ENCODE data around the gene HOXB1.

HOXB1 gene

DNA sequence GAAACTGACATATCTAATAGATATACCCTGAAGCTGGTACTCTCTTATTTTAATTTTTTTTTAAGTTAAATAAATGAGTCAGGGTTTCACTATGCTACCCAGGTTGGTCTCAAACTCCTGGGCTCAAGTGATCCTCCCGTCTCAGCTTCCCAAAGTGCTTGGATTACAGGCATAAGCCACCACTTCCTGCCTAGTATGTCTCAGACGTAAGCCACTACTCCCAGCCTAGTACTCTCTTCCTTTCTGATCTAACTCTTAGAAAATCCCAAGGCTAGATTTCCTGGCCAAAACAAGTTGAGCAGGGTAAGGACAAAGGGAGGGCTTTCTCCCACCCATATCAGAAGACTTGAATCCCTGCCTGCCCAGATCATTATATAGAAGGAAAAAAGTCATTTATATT is 33.7 kb downstream of the HOXB1 start:
- peaks cover 3% of the 10 kb centered on the region for H3K4me1 ChIP-seq
- H3K36me3 ChIP-seq (ENCODE audit: control insufficient read depth, insufficient read depth, low read length) = no peaks in the 10 kb centered on the region
- no peak overlapping the region for H3K27ac ChIP-seq
- H3K9me3 ChIP-seq (ENCODE audit: control insufficient read depth, low read length) = no peaks in the 10 kb centered on the region
- TF ChIP-seq, protein P1, sequence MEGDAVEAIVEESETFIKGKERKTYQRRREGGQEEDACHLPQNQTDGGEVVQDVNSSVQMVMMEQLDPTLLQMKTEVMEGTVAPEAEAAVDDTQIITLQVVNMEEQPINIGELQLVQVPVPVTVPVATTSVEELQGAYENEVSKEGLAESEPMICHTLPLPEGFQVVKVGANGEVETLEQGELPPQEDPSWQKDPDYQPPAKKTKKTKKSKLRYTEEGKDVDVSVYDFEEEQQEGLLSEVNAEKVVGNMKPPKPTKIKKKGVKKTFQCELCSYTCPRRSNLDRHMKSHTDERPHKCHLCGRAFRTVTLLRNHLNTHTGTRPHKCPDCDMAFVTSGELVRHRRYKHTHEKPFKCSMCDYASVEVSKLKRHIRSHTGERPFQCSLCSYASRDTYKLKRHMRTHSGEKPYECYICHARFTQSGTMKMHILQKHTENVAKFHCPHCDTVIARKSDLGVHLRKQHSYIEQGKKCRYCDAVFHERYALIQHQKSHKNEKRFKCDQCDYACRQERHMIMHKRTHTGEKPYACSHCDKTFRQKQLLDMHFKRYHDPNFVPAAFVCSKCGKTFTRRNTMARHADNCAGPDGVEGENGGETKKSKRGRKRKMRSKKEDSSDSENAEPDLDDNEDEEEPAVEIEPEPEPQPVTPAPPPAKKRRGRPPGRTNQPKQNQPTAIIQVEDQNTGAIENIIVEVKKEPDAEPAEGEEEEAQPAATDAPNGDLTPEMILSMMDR (IDR thresholded peaks at IDR 0.05) = no peak
- H3K4me2 ChIP-seq (ENCODE audit: low read length) = no peak overlapping the region
- H3K79me2 ChIP-seq = no peaks in the 10 kb centered on the region
- H3K9ac ChIP-seq = no peak overlapping the region
- H2AFZ ChIP-seq = no peak overlapping the region
- H3K4me3 ChIP-seq (ENCODE audit: low read depth, low read length) = no peak overlapping the region
- no peaks in the 10 kb centered on the region for H3K27me3 ChIP-seq (ENCODE audit: control insufficient read depth, insufficient read depth, low read length)

DNA sequence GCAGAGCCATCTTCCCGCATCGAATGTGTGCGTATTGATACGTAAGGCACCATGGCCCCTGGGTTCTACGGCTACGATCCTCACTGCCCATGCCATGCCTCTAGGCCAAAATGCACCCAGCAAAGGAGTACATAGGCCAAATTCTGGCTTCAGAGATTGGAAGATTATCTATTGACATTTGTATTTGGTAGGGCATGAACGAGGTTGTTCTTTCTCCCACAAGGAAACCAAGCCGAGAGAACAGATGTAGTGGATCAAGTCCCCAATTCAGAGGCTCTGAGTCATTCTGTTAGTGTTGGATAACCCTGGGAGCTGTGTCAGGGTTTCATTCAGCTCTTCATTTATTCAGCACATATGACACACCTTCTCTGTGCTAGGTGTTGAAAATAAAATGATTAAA is 36.5 kb downstream of the HOXB1 start:
- H3K27ac ChIP-seq = no peak overlapping the region
- H3K4me1 ChIP-seq = peaks cover 3% of the 10 kb centered on the region
- no peaks in the 10 kb centered on the region for H3K36me3 ChIP-seq (ENCODE audit: control insufficient read depth, insufficient read depth, low read length)
- no peaks in the 10 kb centered on the region for H3K9me3 ChIP-seq (ENCODE audit: control insufficient read depth, low read length)
- TF ChIP-seq, protein P1 (IDR thresholded peaks at IDR 0.05) = no peak
- H3K4me2 ChIP-seq (ENCODE audit: low read length) = no peak overlapping the region
- H3K79me2 ChIP-seq = no peaks in the 10 kb centered on the region
- H3K27me3 ChIP-seq (ENCODE audit: control insufficient read depth, insufficient read depth, low read length) = no peaks in the 10 kb centered on the region
- no peak overlapping the region for H3K4me3 ChIP-seq (ENCODE audit: low read depth, low read length)
- no peak overlapping the region for H3K9ac ChIP-seq
- H2AFZ ChIP-seq = no peak overlapping the region

DNA sequence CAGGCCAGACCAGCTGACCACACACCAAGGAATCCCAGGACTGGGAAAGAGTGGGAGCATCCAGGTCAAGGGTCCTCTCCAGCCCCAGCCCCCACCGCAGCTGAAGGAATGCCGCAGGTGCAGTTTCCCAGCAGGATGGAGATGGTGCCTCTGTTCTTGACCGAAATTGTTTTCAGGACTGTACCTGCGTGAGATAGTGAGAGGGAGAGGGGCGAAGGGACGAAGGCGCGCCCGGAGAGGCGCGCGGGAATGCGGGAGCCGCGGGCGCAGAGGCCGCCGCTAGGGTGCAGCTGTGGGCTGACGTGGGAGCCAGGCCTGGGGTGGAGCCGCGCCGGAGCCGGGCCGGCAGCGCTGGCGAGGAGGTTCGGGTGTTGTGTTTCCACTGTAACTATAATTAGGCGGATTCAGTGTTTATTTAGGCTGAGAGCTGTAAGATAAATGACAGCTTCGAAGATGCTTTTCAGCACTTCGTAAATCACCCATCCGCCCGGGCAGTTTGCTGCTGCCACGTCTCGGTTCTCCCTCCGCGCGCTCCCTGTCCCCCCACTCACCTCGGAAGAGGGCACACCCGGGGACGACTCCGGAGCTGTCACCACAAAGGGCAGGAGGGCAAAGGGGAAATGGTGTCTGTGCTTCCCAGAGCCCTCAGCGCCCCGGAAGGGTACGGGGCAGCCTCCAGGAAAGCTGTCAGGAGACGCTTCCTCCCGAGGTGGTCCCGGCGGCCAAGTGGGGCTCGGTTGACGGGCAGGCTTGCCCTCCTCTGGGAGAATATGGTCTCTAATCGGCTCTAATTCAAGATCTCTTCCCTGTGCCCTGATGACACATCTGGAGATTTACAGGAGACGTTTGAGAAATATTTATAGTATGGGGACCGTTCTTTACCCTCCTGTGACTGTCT is 38.2 kb downstream of the HOXB1 start:
- H3K9ac ChIP-seq = no peak overlapping the region
- H3K4me3 ChIP-seq (ENCODE audit: low read depth, low read length) = peak overlapping the region; percentile 42
- no peaks in the 10 kb centered on the region for H3K27me3 ChIP-seq (ENCODE audit: control insufficient read depth, insufficient read depth, low read length)
- H3K36me3 ChIP-seq (ENCODE audit: control insufficient read depth, insufficient read depth, low read length) = no peaks in the 10 kb centered on the region
- H3K27ac ChIP-seq = no peak overlapping the region
- peaks cover 3% of the 10 kb centered on the region for H3K4me1 ChIP-seq
- TF ChIP-seq, protein P1 (IDR thresholded peaks at IDR 0.05) = peak; percentile 78
- peak overlapping the region; percentile 71 for H2AFZ ChIP-seq
- H3K9me3 ChIP-seq (ENCODE audit: control insufficient read depth, low read length) = no peaks in the 10 kb centered on the region
- H3K79me2 ChIP-seq = no peaks in the 10 kb centered on the region
- H3K4me2 ChIP-seq (ENCODE audit: low read length) = peak overlapping the region; percentile 85

DNA sequence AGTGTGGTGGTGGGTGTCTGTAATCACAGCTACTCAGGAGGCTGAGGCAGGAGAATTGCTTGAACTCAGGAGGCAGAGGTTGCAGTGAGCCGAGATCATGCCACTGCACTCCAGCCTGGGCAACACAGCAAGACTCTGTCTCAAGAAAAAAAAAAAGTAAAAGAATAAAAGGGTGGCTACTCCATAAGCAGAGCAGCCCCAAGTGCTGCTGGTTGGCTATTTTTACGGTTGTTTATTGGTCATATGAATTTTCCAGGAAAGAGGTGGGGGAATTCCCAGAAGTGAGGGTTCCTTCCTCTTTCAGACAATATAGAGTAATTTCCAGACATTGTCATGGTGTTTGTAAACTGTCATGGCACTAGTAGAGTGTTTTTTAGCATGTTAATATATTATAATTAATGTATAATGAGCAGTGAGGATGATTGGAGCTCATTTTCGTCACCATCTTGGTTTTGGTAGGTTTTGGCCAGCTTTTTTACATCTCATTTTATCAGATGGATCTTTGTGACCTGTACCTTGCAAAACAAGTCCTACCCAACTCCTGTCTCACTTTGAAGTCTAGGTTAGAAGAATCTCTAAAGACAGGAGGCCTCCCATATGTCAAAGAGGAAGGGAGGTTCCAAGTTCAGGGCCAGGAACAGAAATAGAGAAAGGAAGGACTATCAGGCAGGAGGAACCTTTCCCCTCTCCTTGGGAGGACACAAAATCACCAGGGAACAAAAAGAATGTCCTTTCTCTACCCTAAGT is 39.1 kb downstream of the HOXB1 start:
- Histone ChIP-seq H3K4me3 (ENCODE audit: low read depth, low read length) (no peak overlapping the region), H3K79me2 (no peaks in the 10 kb centered on the region), H2AFZ (no peak overlapping the region)

More for the DNA sequence above, 39.1 kb downstream of the HOXB1 start:
- no peak overlapping the region for H3K27ac ChIP-seq
- no peak overlapping the region for H3K4me2 ChIP-seq (ENCODE audit: low read length)
- no peaks in the 10 kb centered on the region for H3K27me3 ChIP-seq (ENCODE audit: control insufficient read depth, insufficient read depth, low read length)
- no peaks in the 10 kb centered on the region for H3K36me3 ChIP-seq (ENCODE audit: control insufficient read depth, insufficient read depth, low read length)
- TF ChIP-seq, protein P1 (IDR thresholded peaks at IDR 0.05) = no peak
- H3K4me1 ChIP-seq = peaks cover 3% of the 10 kb centered on the region
- H3K9me3 ChIP-seq (ENCODE audit: control insufficient read depth, low read length) = no peaks in the 10 kb centered on the region
- no peak overlapping the region for H3K9ac ChIP-seq

All from parathyroid adenoma (tissue), 2 donors.